ENCODE measurements around the gene CCDC33. TPM values are rescaled to one million over a fixed set of nuclear protein-coding genes. Genes with fewer than 3 reads are reported as not detected.
A peak's percentile ranks its signal among the peaks of the same experiment; 100 is the strongest.

CCDC33 gene
- total and polyA plus RNA-seq, 5 donors from 2014 or later = not detected

DNA sequence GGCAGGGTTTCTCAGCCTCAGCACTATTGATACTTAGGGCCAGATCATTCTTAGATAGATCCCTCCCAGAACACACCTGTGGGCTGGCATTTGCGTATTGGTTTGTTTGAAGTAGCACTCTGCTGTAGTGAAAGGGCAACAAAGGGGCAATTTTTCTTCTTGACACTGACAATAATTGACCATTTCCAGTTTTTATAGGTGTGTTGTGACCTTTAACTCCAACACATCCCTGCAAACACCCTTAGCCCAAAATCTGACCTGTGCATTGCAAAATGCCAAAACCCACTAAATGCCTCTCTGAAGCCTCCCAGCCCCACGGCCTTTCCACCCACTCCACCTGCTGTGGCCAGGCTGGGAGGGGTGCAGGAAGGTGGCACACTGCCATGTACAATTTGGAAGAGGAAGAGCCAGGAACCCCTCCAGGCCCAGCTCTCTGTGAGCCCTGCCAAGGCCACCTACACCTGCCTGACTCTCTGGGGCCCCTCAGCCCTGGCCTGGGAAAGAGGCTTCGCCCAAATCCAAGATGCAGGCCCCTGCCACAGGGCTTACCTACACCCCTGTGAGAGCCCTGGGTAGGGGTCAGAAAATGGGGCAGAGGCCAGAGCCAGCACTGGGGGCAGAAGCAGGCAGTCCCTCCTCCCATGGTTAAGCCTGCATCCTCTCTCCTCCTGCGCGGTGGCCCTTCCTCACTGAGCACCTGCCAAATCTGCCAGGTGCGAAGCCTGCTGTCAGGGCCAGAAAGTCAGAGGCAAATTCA is 140.9 kb downstream of the CCDC33 start:
- Histone ChIP-seq H3K27me3 (ENCODE audit: control insufficient read depth, insufficient read depth, low read length) (no peaks in the 10 kb centered on the region), H3K36me3 (ENCODE audit: control insufficient read depth, insufficient read depth, low read length) (no peaks in the 10 kb centered on the region), H3K9me3 (ENCODE audit: control insufficient read depth in 2 of 2, low read length in 2 of 2) (no peaks in the 10 kb centered on the region), H3K4me3 (ENCODE audit: low read depth, low read length) (no peak overlapping the region), H3K27ac (ENCODE audit: insufficient read depth, low read length, poor library complexity, severe bottlenecking) (no peak overlapping the region), H3K4me1 (ENCODE audit: control insufficient read depth, insufficient read depth, low read length, poor library complexity, severe bottlenecking) (peaks cover 23% of the 10 kb centered on the region)
- H3K36me3 Mint-ChIP-seq = no peaks in the 10 kb centered on the region
- H3K9me3 Mint-ChIP-seq = no peaks in the 10 kb centered on the region
- peak overlapping the region in 1 of 4 donors; percentile 74 for H3K4me3 Mint-ChIP-seq
- ATAC-seq (ENCODE audit: low read depth in 2 of 2) = no peak
- no peak for DNase-seq
- H3K4me1 Mint-ChIP-seq = peaks cover 0 to 24% (median 11%) of the 10 kb centered on the region in 4 donors
- no peak overlapping the region for H3K27ac Mint-ChIP-seq
- peaks cover 5% of the 10 kb centered on the region for H3K27me3 Mint-ChIP-seq

GRCh38 chr15:74377831-74378766 is 142.0 kb downstream of the CCDC33 start:
- Mint-ChIP-seq H3K27me3 (no peaks in the 10 kb centered on the region), H3K36me3 (no peaks in the 10 kb centered on the region), H3K4me1 (peaks cover 0 to 32% (median 11%) of the 10 kb centered on the region in 4 donors), H3K4me3 (no peak overlapping the region), H3K27ac (peak overlapping the region in 2 of 3 donors; percentile 15 to 86), H3K9me3 (no peaks in the 10 kb centered on the region)
- DNase-seq (no peak), ATAC-seq (ENCODE audit: low read depth in 2 of 2) (no peak)
- Histone ChIP-seq H3K9me3 (ENCODE audit: control insufficient read depth in 2 of 2, low read length in 2 of 2) (no peaks in the 10 kb centered on the region), H3K4me3 (ENCODE audit: low read depth, low read length) (no peak overlapping the region), H3K36me3 (ENCODE audit: control insufficient read depth, insufficient read depth, low read length) (no peaks in the 10 kb centered on the region), H3K27me3 (ENCODE audit: control insufficient read depth, insufficient read depth, low read length) (no peaks in the 10 kb centered on the region), H3K4me1 (ENCODE audit: control insufficient read depth, insufficient read depth, low read length, poor library complexity, severe bottlenecking) (peaks cover 33% of the 10 kb centered on the region), H3K27ac (ENCODE audit: insufficient read depth, low read length, poor library complexity, severe bottlenecking) (no peak overlapping the region)

DNA sequence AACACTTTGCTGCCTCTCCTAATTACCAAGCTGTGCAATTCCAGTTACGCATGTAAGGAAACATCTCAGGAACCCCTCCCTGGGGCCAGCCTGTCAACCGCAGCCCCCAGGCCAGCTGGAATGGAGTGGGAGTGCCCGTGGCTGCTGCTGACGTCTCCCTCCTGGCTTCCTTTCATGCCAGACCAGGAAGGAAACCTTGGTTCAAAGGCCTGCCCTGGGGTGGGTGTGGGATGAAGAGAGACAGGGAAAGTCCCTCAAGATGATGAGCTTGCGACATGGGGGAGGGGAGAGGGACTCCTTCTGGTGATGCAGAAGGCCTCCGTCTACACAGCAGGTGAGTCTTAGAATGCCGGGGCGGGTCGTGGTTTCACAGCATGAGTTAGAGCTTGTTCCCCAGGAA is 142.7 kb downstream of the CCDC33 start:
- peak overlapping the region in 2 of 3 donors; percentile 15 to 63 for H3K27ac Mint-ChIP-seq

GRCh38 chr15:74380361-74381189 is 144.4 kb downstream of the CCDC33 start:
- Mint-ChIP-seq H3K27ac (peak overlapping the region in 1 of 3 donors; percentile 25), H3K4me1 (peaks cover 5 to 41% (median 17%) of the 10 kb centered on the region in 4 donors), H3K4me3 (no peak overlapping the region), H3K9me3 (no peaks in the 10 kb centered on the region), H3K36me3 (no peaks in the 10 kb centered on the region), H3K27me3 (no peaks in the 10 kb centered on the region)
- H3K27me3 ChIP-seq (ENCODE audit: control insufficient read depth, insufficient read depth, low read length) = no peaks in the 10 kb centered on the region
- H3K9me3 ChIP-seq (ENCODE audit: control insufficient read depth in 2 of 2, low read length in 2 of 2) = no peaks in the 10 kb centered on the region
- no peaks in the 10 kb centered on the region for H3K36me3 ChIP-seq (ENCODE audit: control insufficient read depth, insufficient read depth, low read length)
- DNase-seq = no peak
- no peak for ATAC-seq (ENCODE audit: low read depth in 2 of 2)
- H3K4me3 ChIP-seq (ENCODE audit: low read depth, low read length) = no peak overlapping the region
- H3K27ac ChIP-seq (ENCODE audit: insufficient read depth, low read length, poor library complexity, severe bottlenecking) = no peak overlapping the region
- peaks cover 40% of the 10 kb centered on the region for H3K4me1 ChIP-seq (ENCODE audit: control insufficient read depth, insufficient read depth, low read length, poor library complexity, severe bottlenecking)

More for the DNA sequence above, 142.7 kb downstream of the CCDC33 start:
- no peak for ATAC-seq (ENCODE audit: low read depth in 2 of 2)
- no peak overlapping the region for H3K4me3 Mint-ChIP-seq
- H3K9me3 Mint-ChIP-seq = no peaks in the 10 kb centered on the region
- Histone ChIP-seq H3K4me3 (ENCODE audit: low read depth, low read length) (no peak overlapping the region), H3K27me3 (ENCODE audit: control insufficient read depth, insufficient read depth, low read length) (no peaks in the 10 kb centered on the region), H3K27ac (ENCODE audit: insufficient read depth, low read length, poor library complexity, severe bottlenecking) (no peak overlapping the region), H3K9me3 (ENCODE audit: control insufficient read depth in 2 of 2, low read length in 2 of 2) (no peaks in the 10 kb centered on the region), H3K4me1 (ENCODE audit: control insufficient read depth, insufficient read depth, low read length, poor library complexity, severe bottlenecking) (peaks cover 35% of the 10 kb centered on the region), H3K36me3 (ENCODE audit: control insufficient read depth, insufficient read depth, low read length) (no peaks in the 10 kb centered on the region)
- no peaks in the 10 kb centered on the region for H3K36me3 Mint-ChIP-seq
- H3K4me1 Mint-ChIP-seq = peaks cover 0 to 36% (median 14%) of the 10 kb centered on the region in 4 donors
- peak in 2 of 3 donors; percentile 16 to 52 for DNase-seq
- no peaks in the 10 kb centered on the region for H3K27me3 Mint-ChIP-seq

DNA sequence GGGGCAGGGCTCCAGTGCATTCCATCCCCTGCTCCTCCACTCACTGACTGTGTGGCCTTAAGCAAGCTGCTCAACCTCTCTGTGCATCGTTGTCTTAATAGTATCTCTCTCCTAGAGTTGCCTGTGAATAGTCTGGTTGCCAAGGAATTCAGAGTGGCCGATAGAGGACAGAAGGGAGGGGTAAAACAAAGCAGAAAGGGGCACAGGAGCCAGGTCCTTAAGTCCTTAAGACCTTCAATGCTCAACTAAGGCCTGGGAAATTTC is 145.0 kb downstream of the CCDC33 start:
- H3K27me3 Mint-ChIP-seq = no peaks in the 10 kb centered on the region
- DNase-seq = no peak
- no peaks in the 10 kb centered on the region for H3K36me3 ChIP-seq (ENCODE audit: control insufficient read depth, insufficient read depth, low read length)
- H3K27ac ChIP-seq (ENCODE audit: insufficient read depth, low read length, poor library complexity, severe bottlenecking) = no peak overlapping the region
- no peaks in the 10 kb centered on the region for H3K9me3 ChIP-seq (ENCODE audit: control insufficient read depth in 2 of 2, low read length in 2 of 2)
- peaks cover 43% of the 10 kb centered on the region for H3K4me1 ChIP-seq (ENCODE audit: control insufficient read depth, insufficient read depth, low read length, poor library complexity, severe bottlenecking)
- H3K4me3 Mint-ChIP-seq = peak overlapping the region in 1 of 4 donors; percentile 13
- no peak overlapping the region for H3K4me3 ChIP-seq (ENCODE audit: low read depth, low read length)
- peak overlapping the region in 1 of 3 donors; percentile 25 for H3K27ac Mint-ChIP-seq
- H3K36me3 Mint-ChIP-seq = no peaks in the 10 kb centered on the region
- peaks cover 5 to 43% (median 17%) of the 10 kb centered on the region in 4 donors for H3K4me1 Mint-ChIP-seq
- no peak for ATAC-seq (ENCODE audit: low read depth in 2 of 2)
- no peaks in the 10 kb centered on the region for H3K9me3 Mint-ChIP-seq
- no peaks in the 10 kb centered on the region for H3K27me3 ChIP-seq (ENCODE audit: control insufficient read depth, insufficient read depth, low read length)

GRCh38 chr15:74381481-74381880 is 145.4 kb downstream of the CCDC33 start:
- H3K4me1 Mint-ChIP-seq = peaks cover 5 to 43% (median 17%) of the 10 kb centered on the region in 4 donors
- ATAC-seq (ENCODE audit: low read depth in 2 of 2) (no peak), DNase-seq (no peak)
- Histone ChIP-seq H3K27ac (ENCODE audit: insufficient read depth, low read length, poor library complexity, severe bottlenecking) (no peak overlapping the region), H3K4me3 (ENCODE audit: low read depth, low read length) (no peak overlapping the region), H3K36me3 (ENCODE audit: control insufficient read depth, insufficient read depth, low read length) (no peaks in the 10 kb centered on the region), H3K27me3 (ENCODE audit: control insufficient read depth, insufficient read depth, low read length) (no peaks in the 10 kb centered on the region), H3K4me1 (ENCODE audit: control insufficient read depth, insufficient read depth, low read length, poor library complexity, severe bottlenecking) (peaks cover 43% of the 10 kb centered on the region), H3K9me3 (ENCODE audit: control insufficient read depth in 2 of 2, low read length in 2 of 2) (no peaks in the 10 kb centered on the region)
- H3K36me3 Mint-ChIP-seq = no peaks in the 10 kb centered on the region
- peak overlapping the region in 1 of 4 donors; percentile 13 for H3K4me3 Mint-ChIP-seq
- peak overlapping the region in 1 of 3 donors; percentile 26 for H3K27ac Mint-ChIP-seq
- H3K9me3 Mint-ChIP-seq = no peaks in the 10 kb centered on the region
- no peaks in the 10 kb centered on the region for H3K27me3 Mint-ChIP-seq

- ATAC-seq (ENCODE audit: low read depth in 2 of 2) = peak; percentile 49 to 60
- Mint-ChIP-seq H3K4me1 (peaks cover 5 to 43% (median 17%) of the 10 kb centered on the region in 4 donors), H3K27ac (no peak overlapping the region)
Observed at GRCh38 chr15:74382004-74382816, 146.1 kb downstream of the CCDC33 start.

More at GRCh38 chr15:74382004-74382816, 146.1 kb downstream of the CCDC33 start:
- peak; percentile 64 to 73 (median 64) for DNase-seq
- Histone ChIP-seq H3K9me3 (ENCODE audit: control insufficient read depth in 2 of 2, low read length in 2 of 2) (no peaks in the 10 kb centered on the region), H3K27me3 (ENCODE audit: control insufficient read depth, insufficient read depth, low read length) (no peaks in the 10 kb centered on the region), H3K4me1 (ENCODE audit: control insufficient read depth, insufficient read depth, low read length, poor library complexity, severe bottlenecking) (peaks cover 43% of the 10 kb centered on the region), H3K4me3 (ENCODE audit: low read depth, low read length) (no peak overlapping the region), H3K27ac (ENCODE audit: insufficient read depth, low read length, poor library complexity, severe bottlenecking) (no peak overlapping the region), H3K36me3 (ENCODE audit: control insufficient read depth, insufficient read depth, low read length) (no peaks in the 10 kb centered on the region)
- Mint-ChIP-seq H3K4me3 (peak overlapping the region in 1 of 4 donors; percentile 4), H3K36me3 (no peaks in the 10 kb centered on the region), H3K27me3 (no peaks in the 10 kb centered on the region), H3K9me3 (no peaks in the 10 kb centered on the region)
